GM19238 (cell line): ENCODE measurements around the gene C5orf58.

Source experiments
- DNase-seq: peaks from one replicate; pipeline ENCODE4 v3.0.0; 2011; ENCODE audit warnings: low spot score; ENCODE audit not compliant: insufficient read length

Gene C5orf58

GRCh38 chr5:170232786-170233185, at the start of gene C5orf58:
Gene C5orf58 (plus strand): TSS chr5:170232985. CDS start chr5:170234977, 1,992 bp downstream.
- no peak for DNase-seq

- peak; percentile 45 for DNase-seq
These were observed 48.7 kb upstream of the C5orf58 start for GRCh38 chr5:170183816-170184687.

- DNase-seq = no peak
These were observed 48.0 kb upstream of the C5orf58 start for GRCh38 chr5:170184737-170185136.

GRCh38 chr5:170186156-170186555, 46.6 kb upstream of the C5orf58 start:
- DNase-seq = no peak

GRCh38 chr5:170186856-170187255, 45.9 kb upstream of the C5orf58 start:
- no peak for DNase-seq

GRCh38 chr5:170190436-170191134, 42.2 kb upstream of the C5orf58 start:
- no peak for DNase-seq

- DNase-seq = no peak
These were observed 40.0 kb upstream of the C5orf58 start for GRCh38 chr5:170192829-170193228.

GRCh38 chr5:170195961-170196360, 36.8 kb upstream of the C5orf58 start:
- no peak for DNase-seq

- no peak for DNase-seq
These were observed 31.9 kb upstream of the C5orf58 start for GRCh38 chr5:170200876-170201275.

- no peak for DNase-seq
These were observed 31.5 kb upstream of the C5orf58 start for GRCh38 chr5:170201311-170201710.

- DNase-seq = no peak
These were observed 30.7 kb upstream of the C5orf58 start for GRCh38 chr5:170202117-170202516.

- no peak for DNase-seq
These were observed 28.6 kb upstream of the C5orf58 start for GRCh38 chr5:170204202-170204601.

- DNase-seq = no peak
These were observed 26.6 kb upstream of the C5orf58 start for GRCh38 chr5:170206216-170206615.

GRCh38 chr5:170206958-170207357, 25.8 kb upstream of the C5orf58 start:
- DNase-seq = no peak

GRCh38 chr5:170211575-170212334, 21.0 kb upstream of the C5orf58 start:
- DNase-seq = no peak

GRCh38 chr5:170216257-170216864, 16.4 kb upstream of the C5orf58 start:
- no peak for DNase-seq

- no peak for DNase-seq
These were observed 15.0 kb upstream of the C5orf58 start for GRCh38 chr5:170217831-170218230.

GRCh38 chr5:170218726-170219125, 14.1 kb upstream of the C5orf58 start:
- no peak for DNase-seq

- DNase-seq = no peak
These were observed 13.2 kb upstream of the C5orf58 start for GRCh38 chr5:170219615-170220014.

- DNase-seq = no peak
These were observed 12.6 kb upstream of the C5orf58 start for GRCh38 chr5:170220191-170220590.

GRCh38 chr5:170221327-170221741, 11.5 kb upstream of the C5orf58 start:
- DNase-seq = no peak
